GM19468 (cell line): ENCODE data around the gene DPY19L2.
A peak's percentile ranks its signal among the peaks of the same experiment; 100 is the strongest.
"Not testable (repeated sequence)": the region's sequence is repeated elsewhere in the genome, so short reads cannot be mapped to it uniquely, and the experiment has no call there.

Source experiments
- ATAC-seq: cut with Tn5 transposase; IDR thresholded peaks from one replicate; pipeline ENCODE4 v1.9.1; 2021; ENCODE audit warnings: mild to moderate bottlenecking, moderate library complexity, moderate number of reproducible peaks; ENCODE audit not compliant: unreplicated experiment; ENCODE audit errors: extremely low read depth

DPY19L2 gene

GRCh38 chr12:63668800-63669365 lies 590 bp upstream of the DPY19L2 start:
- ATAC-seq, result peak; percentile 15

DNA sequence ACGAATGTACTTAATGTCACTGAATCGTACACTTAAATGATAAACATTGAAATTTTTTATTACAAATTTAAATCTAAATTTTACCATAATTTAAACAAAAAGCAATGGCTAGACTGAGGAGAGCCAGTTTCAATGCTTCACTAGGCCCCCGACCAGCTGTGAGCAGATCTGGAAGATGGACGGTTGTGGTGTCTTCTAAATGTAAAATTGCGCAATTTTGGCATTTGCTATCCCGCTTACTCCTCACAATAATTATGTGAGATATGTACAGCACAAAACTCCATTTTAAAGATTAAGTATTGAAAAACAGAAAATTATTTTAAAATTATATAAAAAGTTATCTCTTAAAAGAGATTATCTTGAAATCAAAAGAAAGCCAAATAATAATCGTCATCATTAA lies 5.3 kb downstream of the DPY19L2 start:
- not testable (repeated sequence) for ATAC-seq

- ATAC-seq, result not testable (repeated sequence)
Observed at GRCh38 chr12:63658501-63658900, 9.8 kb downstream of the DPY19L2 start.

DNA sequence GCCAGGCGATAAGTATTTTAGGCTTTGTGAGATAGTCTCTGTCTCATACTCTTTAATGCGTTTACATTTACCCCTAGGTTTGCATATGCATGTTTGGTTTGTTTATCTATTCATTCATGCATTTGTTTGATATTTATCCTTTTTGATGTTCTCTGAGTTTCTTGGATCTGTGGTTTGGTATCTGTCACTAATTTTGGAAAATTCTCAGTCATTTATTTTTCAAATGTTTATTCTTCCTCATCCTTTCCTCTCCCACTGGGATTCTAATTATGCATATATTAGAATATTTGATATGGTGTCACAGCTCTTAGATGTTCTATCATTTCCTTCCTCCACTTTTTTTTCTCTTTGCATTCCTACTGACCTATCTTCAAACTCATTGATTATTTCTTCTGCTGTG lies 11.9 kb downstream of the DPY19L2 start:
- ATAC-seq, result not testable (repeated sequence)

- not testable (repeated sequence) for ATAC-seq
Observed at GRCh38 chr12:63655543-63656257, 12.6 kb downstream of the DPY19L2 start.

GRCh38 chr12:63654481-63654880 lies 13.8 kb downstream of the DPY19L2 start:
- not testable (repeated sequence) for ATAC-seq

DNA sequence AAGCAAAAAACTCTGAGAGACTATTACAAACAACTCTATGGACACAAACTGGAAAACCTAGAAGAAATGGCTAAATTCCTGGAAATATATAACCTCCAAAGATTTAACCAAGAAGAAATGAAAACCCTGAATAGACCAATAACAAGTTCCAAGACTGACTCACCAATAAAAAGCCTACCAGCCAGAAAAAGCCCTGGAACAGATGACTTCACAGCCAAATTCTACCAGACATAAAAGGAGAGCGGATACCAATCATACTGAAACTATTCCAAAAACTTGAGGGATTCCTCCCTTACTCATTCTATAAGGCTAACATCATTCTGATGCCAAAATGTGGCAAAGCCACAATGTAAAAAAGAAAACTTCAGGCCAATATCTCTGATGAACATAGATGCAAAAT lies 18.8 kb downstream of the DPY19L2 start:
- not testable (repeated sequence) for ATAC-seq

- not testable (repeated sequence) for ATAC-seq
Observed at GRCh38 chr12:63643381-63644140, 24.7 kb downstream of the DPY19L2 start.

GRCh38 chr12:63624258-63624657 lies 44.0 kb downstream of the DPY19L2 start:
- ATAC-seq, result not testable (repeated sequence)

GRCh38 chr12:63615544-63615943 lies 52.7 kb downstream of the DPY19L2 start:
- ATAC-seq, result not testable (repeated sequence)

DNA sequence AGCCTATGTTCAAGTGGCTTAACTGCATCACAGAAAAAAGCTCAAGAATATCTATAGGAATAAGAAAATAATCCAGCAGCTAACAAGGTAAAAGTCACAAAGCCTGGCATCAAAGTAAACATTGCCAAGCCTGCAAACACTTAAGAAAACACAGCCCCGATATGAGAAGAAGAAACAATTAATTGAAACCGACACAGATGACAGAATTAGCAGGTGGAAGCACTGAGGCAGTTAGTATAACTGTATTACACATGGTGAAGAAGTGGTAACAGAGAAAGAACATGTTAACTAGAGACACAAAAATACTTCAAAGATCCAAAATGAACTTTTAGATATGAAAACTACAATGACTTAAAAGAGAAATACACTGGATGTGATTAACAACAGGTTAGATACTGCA lies 57.0 kb downstream of the DPY19L2 start:
- ATAC-seq, result not testable (repeated sequence)

GRCh38 chr12:63609281-63609680 lies 59.0 kb downstream of the DPY19L2 start:
- ATAC-seq, result not testable (repeated sequence)

DNA sequence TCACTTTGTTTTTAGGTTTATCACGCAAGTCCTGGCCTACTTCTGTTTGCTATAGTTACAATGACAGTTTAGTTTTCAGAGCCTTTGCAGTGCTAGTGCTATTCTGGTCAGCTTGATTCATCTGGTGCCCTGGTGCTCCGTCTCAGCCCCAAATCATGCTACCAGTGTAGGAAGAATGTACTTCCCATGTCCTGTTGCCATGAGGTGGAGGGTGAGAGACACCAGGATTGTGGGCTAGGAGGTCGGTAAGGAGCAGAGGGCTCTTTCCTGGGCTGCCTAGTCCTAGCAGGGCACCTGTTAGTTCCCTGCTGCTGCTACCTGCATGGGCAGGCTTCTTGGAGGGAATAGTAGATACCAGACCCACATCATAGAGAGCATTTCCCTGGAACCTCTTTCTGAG lies 63.3 kb downstream of the DPY19L2 start:
- not testable (repeated sequence) for ATAC-seq

DNA sequence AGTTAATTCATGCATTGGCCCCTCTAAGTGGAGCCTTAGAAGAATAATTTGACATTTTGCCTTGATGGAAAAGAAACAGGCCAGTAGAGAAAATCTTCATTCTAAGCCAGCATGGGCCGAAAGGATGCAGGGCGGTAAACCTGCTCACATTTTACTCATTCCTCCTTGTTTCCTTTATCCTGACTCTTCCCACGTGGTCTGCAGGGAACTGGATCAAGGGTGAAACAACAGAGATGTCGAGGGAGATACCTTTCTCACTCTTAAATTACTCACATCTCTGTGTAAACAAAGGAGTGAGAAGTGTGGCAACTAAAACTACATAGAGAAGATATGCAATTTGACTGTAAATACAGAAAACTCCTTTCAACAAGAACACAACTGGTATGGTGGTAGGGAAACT lies 73.5 kb downstream of the DPY19L2 start:
- not testable (repeated sequence) for ATAC-seq

DNA sequence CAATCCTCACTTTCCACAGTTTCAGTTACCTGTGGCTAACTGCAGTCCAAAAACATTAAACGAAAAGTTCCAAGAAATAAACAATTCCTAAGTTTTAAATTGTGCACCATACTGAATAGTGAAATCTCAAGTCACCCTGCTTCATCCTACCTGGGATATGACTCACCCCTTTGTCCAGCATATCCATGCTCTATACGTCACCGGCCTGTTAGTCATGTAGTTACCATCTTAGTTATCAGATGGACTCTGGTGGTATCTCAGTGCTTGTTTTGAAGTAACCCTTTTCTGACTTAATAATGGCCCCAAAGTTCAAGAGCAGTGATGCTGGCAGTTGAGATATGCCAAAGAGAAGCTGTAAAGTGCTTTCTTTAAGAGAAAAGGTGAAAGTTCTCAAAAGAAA lies 83.9 kb downstream of the DPY19L2 start:
- not testable (repeated sequence) for ATAC-seq

GRCh38 chr12:63583289-63583688 lies 85.0 kb downstream of the DPY19L2 start:
- not testable (repeated sequence) for ATAC-seq

DNA sequence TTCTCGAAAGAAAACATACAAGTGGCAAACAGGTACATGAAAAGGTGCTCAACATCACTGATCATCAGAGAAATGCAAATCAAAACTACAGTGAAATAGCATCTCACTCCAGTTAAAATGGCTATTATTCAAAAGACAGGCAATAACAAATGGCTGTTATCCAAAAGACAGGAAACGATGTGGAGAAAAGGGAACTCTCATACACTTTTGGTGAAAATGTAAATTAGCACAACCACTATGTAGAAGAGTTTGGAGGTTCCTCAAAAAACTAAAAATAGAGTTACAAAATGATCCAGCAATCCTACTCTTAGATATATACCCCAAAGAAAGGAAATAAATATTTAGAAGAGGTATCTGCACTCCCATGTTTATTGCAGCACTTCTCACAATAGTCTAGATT lies 90.7 kb downstream of the DPY19L2 start:
- ATAC-seq, result not testable (repeated sequence)

GRCh38 chr12:63572038-63572437 lies 96.3 kb downstream of the DPY19L2 start:
- ATAC-seq, result not testable (repeated sequence)

- ATAC-seq, result not testable (repeated sequence)
Observed at GRCh38 chr12:63558445-63558844, 109.8 kb downstream of the DPY19L2 start.

DNA sequence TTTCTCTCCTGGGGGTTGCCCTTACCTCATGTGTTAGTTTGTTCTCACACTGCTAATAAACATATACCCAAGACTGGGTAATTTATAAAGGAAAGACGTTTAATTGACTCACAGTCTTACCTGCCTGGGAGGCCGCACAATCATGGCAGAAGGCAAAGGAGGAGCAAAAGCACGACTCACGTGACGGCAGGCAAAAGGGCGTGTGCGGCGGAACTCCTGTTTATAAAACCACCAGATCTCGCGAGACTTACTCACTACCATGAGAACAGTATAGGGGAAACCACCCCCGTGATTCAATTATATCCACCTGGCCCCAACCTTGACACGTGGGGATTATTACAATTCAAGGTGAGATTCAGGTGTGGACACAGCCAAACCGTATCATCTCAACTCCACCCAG lies 116.9 kb downstream of the DPY19L2 start:
- not testable (repeated sequence) for ATAC-seq

DNA sequence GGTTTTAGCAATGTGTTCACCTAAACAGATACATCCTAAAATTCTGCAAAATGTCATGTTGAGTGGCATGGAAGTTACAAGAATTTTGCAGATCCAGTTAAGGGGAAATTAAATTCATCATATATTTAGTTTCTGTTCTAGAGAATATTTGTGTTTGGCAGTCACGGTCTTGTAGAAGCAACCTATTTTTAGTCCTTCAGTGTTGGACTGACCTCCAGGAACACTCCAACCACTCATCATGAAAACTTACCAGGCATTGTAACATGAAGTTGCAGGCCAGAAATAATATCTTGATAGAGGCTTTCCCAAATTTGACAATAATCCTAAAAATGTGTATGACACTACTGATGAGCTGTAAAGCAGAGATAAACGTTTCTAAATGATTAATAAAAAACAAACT lies 119.3 kb downstream of the DPY19L2 start:
- not testable (repeated sequence) for ATAC-seq
